ENCODE data around the gene BEND3.

BEND3 gene

DNA sequence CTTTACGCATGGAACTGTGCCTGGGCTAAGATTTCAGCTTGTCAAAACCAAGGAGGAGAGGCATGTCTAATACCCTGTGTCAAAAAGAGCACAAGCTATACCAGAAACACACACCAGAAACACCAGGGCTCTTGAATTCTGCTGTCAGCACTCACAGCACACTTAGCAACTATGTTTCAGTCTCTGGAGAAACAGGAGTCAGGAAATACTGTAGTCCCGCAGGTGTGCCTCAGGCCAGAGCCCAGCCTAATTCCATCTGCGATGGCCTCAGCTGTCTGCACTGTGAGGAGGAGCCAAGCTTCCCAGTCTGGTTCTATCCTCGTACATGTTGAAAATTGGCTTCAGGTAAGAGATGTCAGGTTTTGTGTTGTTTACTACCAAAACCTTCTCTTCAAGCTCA, 55.7 kb downstream of the BEND3 start:
- no peak overlapping the region for H3K9ac ChIP-seq
- peaks cover 60% of the 10 kb centered on the region for H3K4me1 ChIP-seq (ENCODE audit: low read depth, poor library complexity, severe bottlenecking)
- H3K27ac ChIP-seq = no peak overlapping the region; the same call in 1 of the 2 replicates
- no peaks in the 10 kb centered on the region for H3K79me2 ChIP-seq (ENCODE audit: insufficient read depth, low read depth)
- H2AFZ ChIP-seq (ENCODE audit: low read depth) = no peak overlapping the region
- H4K20me1 ChIP-seq (ENCODE audit: insufficient read depth) = no peaks in the 10 kb centered on the region
- H3K4me2 ChIP-seq = peak overlapping the region; percentile 36; the same call in 1 of the 2 replicates
- no peaks in the 10 kb centered on the region for H3K36me3 ChIP-seq (ENCODE audit: insufficient read depth)
- no peak overlapping the region for H3K4me3 ChIP-seq (IDR thresholded peaks at IDR 0.05; ENCODE audit: insufficient read depth, low read depth, low read length)
- TF ChIP-seq, protein P1, sequence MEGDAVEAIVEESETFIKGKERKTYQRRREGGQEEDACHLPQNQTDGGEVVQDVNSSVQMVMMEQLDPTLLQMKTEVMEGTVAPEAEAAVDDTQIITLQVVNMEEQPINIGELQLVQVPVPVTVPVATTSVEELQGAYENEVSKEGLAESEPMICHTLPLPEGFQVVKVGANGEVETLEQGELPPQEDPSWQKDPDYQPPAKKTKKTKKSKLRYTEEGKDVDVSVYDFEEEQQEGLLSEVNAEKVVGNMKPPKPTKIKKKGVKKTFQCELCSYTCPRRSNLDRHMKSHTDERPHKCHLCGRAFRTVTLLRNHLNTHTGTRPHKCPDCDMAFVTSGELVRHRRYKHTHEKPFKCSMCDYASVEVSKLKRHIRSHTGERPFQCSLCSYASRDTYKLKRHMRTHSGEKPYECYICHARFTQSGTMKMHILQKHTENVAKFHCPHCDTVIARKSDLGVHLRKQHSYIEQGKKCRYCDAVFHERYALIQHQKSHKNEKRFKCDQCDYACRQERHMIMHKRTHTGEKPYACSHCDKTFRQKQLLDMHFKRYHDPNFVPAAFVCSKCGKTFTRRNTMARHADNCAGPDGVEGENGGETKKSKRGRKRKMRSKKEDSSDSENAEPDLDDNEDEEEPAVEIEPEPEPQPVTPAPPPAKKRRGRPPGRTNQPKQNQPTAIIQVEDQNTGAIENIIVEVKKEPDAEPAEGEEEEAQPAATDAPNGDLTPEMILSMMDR (conservative IDR thresholded peaks at IDR 0.05; ENCODE audit: low read depth, low read length) = no peak
- H3K27me3 ChIP-seq (ENCODE audit: insufficient read depth, low read depth) = no peaks in the 10 kb centered on the region

DNA sequence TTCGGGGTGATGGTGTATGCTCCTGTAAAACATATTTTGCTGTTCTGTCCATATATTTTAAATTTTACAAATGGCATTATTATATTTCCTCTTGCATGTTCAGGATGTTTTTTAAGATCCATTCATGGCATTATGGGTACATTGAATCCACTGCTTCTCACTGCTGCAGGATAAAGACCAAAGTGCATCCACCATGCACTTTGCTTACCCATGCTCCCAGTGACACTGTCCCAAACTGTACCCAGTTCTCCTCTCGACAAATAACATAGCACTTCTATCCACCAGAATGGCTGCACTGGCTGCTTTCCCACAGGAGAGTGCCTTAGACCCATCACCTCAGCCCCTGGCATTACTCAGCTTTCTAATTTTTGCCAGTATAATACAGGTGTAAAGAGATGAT, 57.6 kb downstream of the BEND3 start:
- Histone ChIP-seq H2AFZ (ENCODE audit: low read depth) (no peak overlapping the region), H4K20me1 (ENCODE audit: insufficient read depth) (no peaks in the 10 kb centered on the region), H3K4me1 (ENCODE audit: low read depth, poor library complexity, severe bottlenecking) (peaks cover 41% of the 10 kb centered on the region), H3K9ac (no peak overlapping the region), H3K27me3 (ENCODE audit: insufficient read depth, low read depth) (no peaks in the 10 kb centered on the region), H3K4me2 (no peak overlapping the region), H3K4me3 (IDR thresholded peaks at IDR 0.05; ENCODE audit: insufficient read depth, low read depth, low read length) (no peak overlapping the region), H3K36me3 (ENCODE audit: insufficient read depth) (no peaks in the 10 kb centered on the region), H3K79me2 (ENCODE audit: insufficient read depth, low read depth) (no peaks in the 10 kb centered on the region), H3K27ac (no peak overlapping the region)
- TF ChIP-seq, protein P1 (conservative IDR thresholded peaks at IDR 0.05; ENCODE audit: low read depth, low read length) = no peak

DNA sequence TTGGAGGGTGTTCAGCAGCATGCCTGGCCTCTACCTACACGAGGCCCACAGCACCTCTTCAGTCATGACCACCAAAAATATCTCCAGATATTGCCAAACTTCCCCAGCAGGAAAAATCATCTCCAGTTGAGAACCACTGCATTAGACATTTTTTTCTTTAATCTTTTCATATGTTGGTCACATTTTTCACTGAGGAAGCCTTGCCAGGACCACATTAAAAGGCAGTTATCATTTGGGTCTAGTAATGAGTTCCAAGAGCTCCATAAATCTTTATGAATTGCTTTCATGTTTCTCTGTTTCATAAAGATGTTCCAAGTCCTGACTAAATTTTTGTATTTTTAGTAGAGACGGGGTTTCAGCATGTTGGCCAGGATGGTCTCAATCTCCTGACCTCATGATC, 58.5 kb downstream of the BEND3 start:
- TF ChIP-seq, protein P1 (conservative IDR thresholded peaks at IDR 0.05; ENCODE audit: low read depth, low read length) = no peak
- Histone ChIP-seq H3K27me3 (ENCODE audit: insufficient read depth, low read depth) (no peaks in the 10 kb centered on the region), H3K4me1 (ENCODE audit: low read depth, poor library complexity, severe bottlenecking) (peaks cover 32% of the 10 kb centered on the region), H4K20me1 (ENCODE audit: insufficient read depth) (no peaks in the 10 kb centered on the region), H3K27ac (no peak overlapping the region), H2AFZ (ENCODE audit: low read depth) (no peak overlapping the region), H3K4me2 (no peak overlapping the region), H3K4me3 (IDR thresholded peaks at IDR 0.05; ENCODE audit: insufficient read depth, low read depth, low read length) (no peak overlapping the region), H3K36me3 (ENCODE audit: insufficient read depth) (no peaks in the 10 kb centered on the region), H3K9ac (no peak overlapping the region), H3K79me2 (ENCODE audit: insufficient read depth, low read depth) (no peaks in the 10 kb centered on the region)

DNA sequence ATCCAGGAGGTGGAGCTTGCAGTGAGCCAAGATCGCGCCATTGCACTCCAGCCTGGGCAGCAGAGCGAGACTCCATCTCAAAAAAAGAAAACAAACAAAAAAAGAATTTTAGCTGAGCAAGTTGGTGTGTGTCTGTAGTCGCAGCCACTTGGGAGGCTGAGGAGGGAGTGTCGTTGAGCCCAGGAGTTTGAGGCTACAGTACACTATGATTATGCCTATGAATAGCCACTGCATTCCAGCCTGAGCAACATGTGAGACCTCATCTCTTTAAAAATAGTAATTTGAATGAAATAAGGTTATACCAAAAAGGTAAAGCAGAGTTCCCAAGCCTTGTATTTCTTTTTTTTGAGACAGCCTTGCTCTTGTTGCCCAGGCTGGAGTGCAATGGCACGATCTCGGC, 67.5 kb downstream of the BEND3 start:
- H3K27me3 ChIP-seq (ENCODE audit: insufficient read depth, low read depth) = no peaks in the 10 kb centered on the region
- TF ChIP-seq, protein P1 (conservative IDR thresholded peaks at IDR 0.05; ENCODE audit: low read depth, low read length) = no peak
- H3K4me3 ChIP-seq (IDR thresholded peaks at IDR 0.05; ENCODE audit: insufficient read depth, low read depth, low read length) = no peak overlapping the region
- no peak overlapping the region for H3K4me2 ChIP-seq
- no peaks in the 10 kb centered on the region for H3K36me3 ChIP-seq (ENCODE audit: insufficient read depth)
- H4K20me1 ChIP-seq (ENCODE audit: insufficient read depth) = no peaks in the 10 kb centered on the region
- H3K79me2 ChIP-seq (ENCODE audit: insufficient read depth, low read depth) = no peaks in the 10 kb centered on the region
- no peak overlapping the region for H3K9ac ChIP-seq
- peaks cover 5% of the 10 kb centered on the region for H3K4me1 ChIP-seq (ENCODE audit: low read depth, poor library complexity, severe bottlenecking)
- no peak overlapping the region for H3K27ac ChIP-seq
- H2AFZ ChIP-seq (ENCODE audit: low read depth) = no peak overlapping the region
